Endodermal cell (in vitro differentiated cells): ENCODE measurements around the gene BPIFB6. TPM values are rescaled to one million over a fixed set of nuclear protein-coding genes. Genes with fewer than 3 reads are reported as not detected.

Experiments used
- DNase-seq: peaks from one replicate; pipeline ENCODE4 v3.0.0-alpha.2; 2017
- H3K27ac ChIP-seq: 2 replicates; pipeline ENCODE4 v1.5.1; 2013; ENCODE audit warnings: mild to moderate bottlenecking, low read depth, low read length, moderate library complexity
- H3K27me3 ChIP-seq: 2 replicates; pipeline ENCODE4 v1.6.1; 2013; ENCODE audit warnings: mild to moderate bottlenecking, low read length, moderate library complexity; ENCODE audit not compliant: insufficient read depth, control insufficient read depth, poor library complexity, severe bottlenecking
- H3K36me3 ChIP-seq: 2 replicates; pipeline ENCODE4 v1.7.0; 2013; ENCODE audit warnings: mild to moderate bottlenecking, low read length, moderate library complexity; ENCODE audit not compliant: control insufficient read depth, insufficient read depth
- H3K4me1 ChIP-seq: one replicate; pipeline ENCODE4 v1.7.0; 2013; ENCODE audit warnings: low read length; ENCODE audit not compliant: control insufficient read depth, insufficient read depth
- H3K4me3 ChIP-seq: 2 replicates; pipeline ENCODE4 v1.5.1; 2013; ENCODE audit warnings: mild to moderate bottlenecking, low read length, moderate library complexity
- H3K9ac ChIP-seq: 2 replicates; pipeline ENCODE4 v1.6.1; 2013; ENCODE audit warnings: mild to moderate bottlenecking, low read length, moderate library complexity; ENCODE audit not compliant: poor library complexity, severe bottlenecking; ENCODE audit errors: extremely low read depth
- H3K9me3 ChIP-seq: 2 replicates; pipeline ENCODE4 v1.6.1; 2013; ENCODE audit warnings: mild to moderate bottlenecking, low read length, moderate library complexity; ENCODE audit not compliant: control insufficient read depth
- H3K27ac Mint-ChIP-seq: 2 replicates; pipeline ENCODE4 v1.8.0; 2020; ENCODE audit warnings: mixed read lengths
- H3K27me3 Mint-ChIP-seq: 2 replicates; pipeline ENCODE4 v1.8.0; 2021; ENCODE audit warnings: mild to moderate bottlenecking, mixed read lengths; ENCODE audit not compliant: insufficient read depth
- H3K36me3 Mint-ChIP-seq: 2 replicates; pipeline ENCODE4 v1.8.0; 2020; ENCODE audit warnings: low read depth, mixed read lengths
- H3K4me1 Mint-ChIP-seq: 2 replicates; pipeline ENCODE4 v1.8.0; 2020; ENCODE audit warnings: mixed read lengths
- H3K4me3 Mint-ChIP-seq: 2 replicates; pipeline ENCODE4 v1.8.0; 2020; ENCODE audit warnings: mild to moderate bottlenecking, moderate library complexity, mixed read lengths
- H3K9me3 Mint-ChIP-seq: 2 replicates; pipeline ENCODE4 v1.8.0; 2020; ENCODE audit warnings: mild to moderate bottlenecking, mixed read lengths
- WGBS, 2 experiments: methylation state at CpG; one replicate each; pipeline versions ENCODE4 v1.1.5 to v1.1.7; 2013; ENCODE audit warnings: missing lambda C conversion rate in 2 of 2, mixed read lengths in 1 of 2; ENCODE audit not compliant: insufficient coverage in 1 of 2, insufficient read length in 1 of 2; 5-methylcytosine and 5-hydroxymethylcytosine counted together
- total RNA-seq, 2 donors: library from RNA; stranded (reverse); fragmentation: NEBNext Ultra II Directional in 1 of 2; extraction: Animal tissue kit (Norgen Biotek cat#: 25700) in 1 of 2; gene quantifications; 2 replicates in 1 of 2; 3 replicates in 1 of 2; pipeline ENCODE4 v1.2.1, GENCODE V29; 2021
- TF ChIP-seq, protein P1 (sequence below): fragments of 200-600 bp; sonication (generic); conservative IDR thresholded peaks from 2 replicates; pipeline ENCODE4 v1.5.0; 2021; ENCODE audit warnings: antibody characterized with exemption, mild to moderate bottlenecking

Gene BPIFB6
- total RNA-seq, 2 donors from 2014 or later = not detected

DNA sequence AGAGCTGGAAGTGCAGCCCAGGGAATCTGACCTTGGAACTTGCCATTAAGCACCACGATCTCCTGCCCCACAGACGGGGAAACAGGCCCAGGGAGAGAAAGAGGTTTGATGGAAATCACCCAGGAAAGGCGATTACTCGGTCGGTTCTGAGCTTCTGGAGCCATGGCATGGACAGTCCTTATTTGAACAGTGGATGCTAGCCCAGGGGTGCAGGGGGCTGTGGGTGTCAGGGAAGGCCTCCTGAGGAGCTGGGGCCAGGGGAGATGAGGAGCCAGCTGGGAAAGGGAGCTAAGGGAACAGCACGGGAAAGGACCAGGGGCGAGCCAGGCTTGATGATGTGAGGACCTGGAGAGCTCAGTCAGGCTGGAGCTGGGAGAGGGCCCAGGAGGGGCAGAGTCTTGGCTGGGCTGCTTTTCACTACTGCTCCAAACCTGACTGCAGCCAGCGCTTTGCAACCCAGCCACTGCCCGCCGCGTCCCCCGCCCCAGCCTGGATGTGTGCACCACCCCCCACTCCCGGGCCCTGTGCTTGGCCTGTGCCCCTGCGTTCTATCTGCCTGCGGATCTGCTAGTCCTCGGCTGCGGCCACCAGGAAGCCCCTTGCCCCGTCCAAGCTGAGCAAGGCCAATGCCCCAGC lies 45.0 kb upstream of the BPIFB6 start:
- no peak overlapping the region for H3K4me3 ChIP-seq
- H3K27me3 Mint-ChIP-seq = no peaks in the 10 kb centered on the region
- no peaks in the 10 kb centered on the region for H3K36me3 Mint-ChIP-seq
- TF ChIP-seq, protein P1, sequence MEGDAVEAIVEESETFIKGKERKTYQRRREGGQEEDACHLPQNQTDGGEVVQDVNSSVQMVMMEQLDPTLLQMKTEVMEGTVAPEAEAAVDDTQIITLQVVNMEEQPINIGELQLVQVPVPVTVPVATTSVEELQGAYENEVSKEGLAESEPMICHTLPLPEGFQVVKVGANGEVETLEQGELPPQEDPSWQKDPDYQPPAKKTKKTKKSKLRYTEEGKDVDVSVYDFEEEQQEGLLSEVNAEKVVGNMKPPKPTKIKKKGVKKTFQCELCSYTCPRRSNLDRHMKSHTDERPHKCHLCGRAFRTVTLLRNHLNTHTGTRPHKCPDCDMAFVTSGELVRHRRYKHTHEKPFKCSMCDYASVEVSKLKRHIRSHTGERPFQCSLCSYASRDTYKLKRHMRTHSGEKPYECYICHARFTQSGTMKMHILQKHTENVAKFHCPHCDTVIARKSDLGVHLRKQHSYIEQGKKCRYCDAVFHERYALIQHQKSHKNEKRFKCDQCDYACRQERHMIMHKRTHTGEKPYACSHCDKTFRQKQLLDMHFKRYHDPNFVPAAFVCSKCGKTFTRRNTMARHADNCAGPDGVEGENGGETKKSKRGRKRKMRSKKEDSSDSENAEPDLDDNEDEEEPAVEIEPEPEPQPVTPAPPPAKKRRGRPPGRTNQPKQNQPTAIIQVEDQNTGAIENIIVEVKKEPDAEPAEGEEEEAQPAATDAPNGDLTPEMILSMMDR = no peak
- H3K9ac ChIP-seq = no peak overlapping the region
- H3K36me3 ChIP-seq = no peaks in the 10 kb centered on the region
- no peaks in the 10 kb centered on the region for H3K4me1 ChIP-seq
- H3K27ac Mint-ChIP-seq = peak overlapping the region; percentile 46
- H3K9me3 ChIP-seq = no peaks in the 10 kb centered on the region
- no peak overlapping the region for H3K4me3 Mint-ChIP-seq
- no peaks in the 10 kb centered on the region for H3K9me3 Mint-ChIP-seq
- no peak overlapping the region for H3K27ac ChIP-seq
- H3K27me3 ChIP-seq = no peaks in the 10 kb centered on the region
- no peak for DNase-seq
- WGBS, 2 experiments = 80 to 92% methylated on average over 10 to 18 of the region's 18 CpGs
- peaks cover 21% of the 10 kb centered on the region for H3K4me1 Mint-ChIP-seq

- peaks cover 21% of the 10 kb centered on the region for H3K4me1 Mint-ChIP-seq
- H3K9me3 Mint-ChIP-seq = no peaks in the 10 kb centered on the region
- H3K27ac Mint-ChIP-seq = peak overlapping the region; percentile 39
- Histone ChIP-seq H3K27ac (no peak overlapping the region), H3K36me3 (no peaks in the 10 kb centered on the region), H3K4me3 (no peak overlapping the region), H3K9ac (no peak overlapping the region), H3K4me1 (no peaks in the 10 kb centered on the region), H3K27me3 (no peaks in the 10 kb centered on the region), H3K9me3 (no peaks in the 10 kb centered on the region)
- no peaks in the 10 kb centered on the region for H3K27me3 Mint-ChIP-seq
- no peaks in the 10 kb centered on the region for H3K36me3 Mint-ChIP-seq
- H3K4me3 Mint-ChIP-seq = no peak overlapping the region
- DNase-seq = no peak
- TF ChIP-seq, protein P1 = no peak
- 91 to 95% methylated on average over 6 to 10 of the region's 11 CpGs for WGBS, 2 experiments
Measured at GRCh38 chr20:32987044-32987825, 44.2 kb upstream of the BPIFB6 start.

DNA sequence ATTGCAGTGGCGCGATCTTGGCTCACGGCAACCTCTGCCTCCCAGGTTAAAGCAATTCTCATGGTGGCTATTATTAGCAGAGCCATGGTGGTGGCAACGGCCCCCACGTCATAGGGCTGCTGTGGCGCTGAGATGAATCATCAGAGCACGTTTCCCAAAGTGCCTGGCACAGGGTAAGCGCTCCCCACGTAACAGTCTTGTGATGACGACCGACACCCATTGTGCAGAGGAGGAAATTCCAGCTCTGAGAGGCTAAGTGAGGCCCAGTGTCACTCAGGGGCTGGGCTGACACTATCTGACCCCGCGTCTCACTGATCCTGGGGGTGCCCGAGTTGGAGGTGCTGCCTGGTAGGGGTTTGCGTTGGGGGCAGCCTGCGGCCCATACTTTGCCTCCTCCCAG lies 43.4 kb upstream of the BPIFB6 start:
- WGBS, 2 experiments = 96 to 97% methylated on average over 11 to 16 of the region's 16 CpGs
- H3K4me3 Mint-ChIP-seq = no peak overlapping the region
- H3K27me3 Mint-ChIP-seq = no peaks in the 10 kb centered on the region
- TF ChIP-seq, protein P1 = no peak
- H3K9me3 Mint-ChIP-seq = no peaks in the 10 kb centered on the region
- H3K4me1 Mint-ChIP-seq = peaks cover 17% of the 10 kb centered on the region
- no peak overlapping the region for H3K27ac ChIP-seq
- no peak overlapping the region for H3K27ac Mint-ChIP-seq
- no peaks in the 10 kb centered on the region for H3K36me3 ChIP-seq
- DNase-seq = no peak
- no peaks in the 10 kb centered on the region for H3K27me3 ChIP-seq
- H3K9ac ChIP-seq = no peak overlapping the region
- no peaks in the 10 kb centered on the region for H3K36me3 Mint-ChIP-seq
- no peak overlapping the region for H3K4me3 ChIP-seq
- no peaks in the 10 kb centered on the region for H3K9me3 ChIP-seq
- no peaks in the 10 kb centered on the region for H3K4me1 ChIP-seq
